Fibroblast of pulmonary artery (primary cell): ENCODE results near the gene ZNF555.

ENCODE experiments used
- DNase-seq: peaks from one replicate; pipeline ENCODE4 v3.0.0-alpha.2; 2010; ENCODE audit warnings: low read depth
- H3K4me3 ChIP-seq: replicated peaks from 2 replicates; pipeline ENCODE4 v1.5.1; 2011; ENCODE audit warnings: low read depth, mild to moderate bottlenecking, control low read depth, low read length, moderate library complexity
- TF ChIP-seq, protein P1 (sequence below): IDR thresholded peaks from 2 replicates; pipeline ENCODE4 v1.5.1; 2011; ENCODE audit warnings: mild to moderate bottlenecking, control low read depth, low read length, inconsistent platforms; ENCODE audit errors: missing control alignments

The ZNF555 gene

DNA sequence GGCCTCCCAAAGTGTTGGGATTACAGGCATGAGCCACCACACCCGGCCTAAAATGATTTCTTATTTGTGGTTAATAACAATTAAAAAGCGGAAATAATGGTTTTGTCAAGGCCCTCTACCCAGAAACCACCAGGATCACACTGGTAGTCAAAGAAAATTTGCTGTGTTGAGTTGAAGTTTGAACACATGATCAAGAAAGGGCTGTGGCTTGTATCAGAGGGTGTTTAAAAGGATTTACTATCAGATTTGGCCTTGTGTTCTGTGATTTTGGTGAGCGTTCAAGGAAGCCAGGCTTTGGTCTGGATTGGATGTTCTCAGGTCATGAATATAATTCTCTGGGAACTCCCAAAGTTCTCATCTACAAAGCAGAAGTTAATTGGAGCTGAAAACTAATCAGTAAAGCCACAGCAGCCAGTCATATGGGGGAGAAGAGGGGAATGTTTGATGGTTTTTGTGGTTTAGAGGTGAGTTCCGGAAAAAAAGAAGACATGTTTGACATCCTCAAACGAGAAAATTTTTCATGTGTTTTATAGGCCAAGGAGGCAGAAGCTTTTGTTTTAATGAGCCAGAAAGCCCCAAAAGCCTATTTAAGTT, 15.3 kb downstream of the ZNF555 start:
- DNase-seq: no peak
- H3K4me3 ChIP-seq: no peak overlapping the region
- TF ChIP-seq, protein P1, sequence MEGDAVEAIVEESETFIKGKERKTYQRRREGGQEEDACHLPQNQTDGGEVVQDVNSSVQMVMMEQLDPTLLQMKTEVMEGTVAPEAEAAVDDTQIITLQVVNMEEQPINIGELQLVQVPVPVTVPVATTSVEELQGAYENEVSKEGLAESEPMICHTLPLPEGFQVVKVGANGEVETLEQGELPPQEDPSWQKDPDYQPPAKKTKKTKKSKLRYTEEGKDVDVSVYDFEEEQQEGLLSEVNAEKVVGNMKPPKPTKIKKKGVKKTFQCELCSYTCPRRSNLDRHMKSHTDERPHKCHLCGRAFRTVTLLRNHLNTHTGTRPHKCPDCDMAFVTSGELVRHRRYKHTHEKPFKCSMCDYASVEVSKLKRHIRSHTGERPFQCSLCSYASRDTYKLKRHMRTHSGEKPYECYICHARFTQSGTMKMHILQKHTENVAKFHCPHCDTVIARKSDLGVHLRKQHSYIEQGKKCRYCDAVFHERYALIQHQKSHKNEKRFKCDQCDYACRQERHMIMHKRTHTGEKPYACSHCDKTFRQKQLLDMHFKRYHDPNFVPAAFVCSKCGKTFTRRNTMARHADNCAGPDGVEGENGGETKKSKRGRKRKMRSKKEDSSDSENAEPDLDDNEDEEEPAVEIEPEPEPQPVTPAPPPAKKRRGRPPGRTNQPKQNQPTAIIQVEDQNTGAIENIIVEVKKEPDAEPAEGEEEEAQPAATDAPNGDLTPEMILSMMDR: no peak

DNA sequence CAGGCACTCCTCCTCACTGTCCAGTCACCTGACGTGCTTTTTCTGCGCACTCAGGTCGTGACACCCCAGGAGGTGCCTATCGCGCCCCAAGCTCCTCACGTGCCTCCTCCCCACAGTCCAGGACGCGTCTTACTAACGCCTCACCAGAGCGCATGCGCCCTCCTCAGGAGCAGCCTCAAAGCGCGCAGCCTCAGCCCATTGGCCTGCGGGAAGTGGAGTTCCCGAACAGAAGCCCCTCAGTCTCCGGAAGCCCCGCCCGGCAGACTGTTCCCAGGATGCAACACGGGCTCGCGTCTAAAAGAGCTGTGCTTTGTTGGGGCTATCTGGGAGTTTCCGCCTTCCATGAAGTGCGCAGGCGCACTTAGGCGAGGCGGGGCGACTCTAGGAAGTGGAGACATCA, 17.6 kb downstream of the ZNF555 start:
- H3K4me3 ChIP-seq: no peak overlapping the region
- no peak for DNase-seq
- TF ChIP-seq, protein P1: no peak

DNA sequence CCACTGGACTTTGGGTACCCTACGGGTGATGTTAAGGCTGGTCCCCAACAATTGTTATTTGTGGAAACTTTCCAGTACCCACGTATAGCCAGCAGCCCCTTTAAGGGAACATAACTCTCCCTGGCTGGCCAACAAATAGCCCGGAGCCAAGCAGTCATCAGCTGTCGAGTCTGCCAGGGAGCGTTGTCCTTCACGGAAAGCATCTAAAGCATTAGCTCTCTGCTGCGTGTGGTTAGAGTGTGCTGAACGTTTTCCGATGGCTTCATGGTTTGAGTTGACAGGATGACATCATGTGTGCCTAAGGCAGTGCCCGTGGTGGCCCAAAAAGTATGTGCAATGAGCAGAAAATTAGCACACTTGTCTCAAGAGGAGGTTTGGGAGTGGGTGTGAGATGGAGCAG, 22.5 kb downstream of the ZNF555 start:
- TF ChIP-seq, protein P1: no peak
- no peak overlapping the region for H3K4me3 ChIP-seq
- no peak for DNase-seq

DNA sequence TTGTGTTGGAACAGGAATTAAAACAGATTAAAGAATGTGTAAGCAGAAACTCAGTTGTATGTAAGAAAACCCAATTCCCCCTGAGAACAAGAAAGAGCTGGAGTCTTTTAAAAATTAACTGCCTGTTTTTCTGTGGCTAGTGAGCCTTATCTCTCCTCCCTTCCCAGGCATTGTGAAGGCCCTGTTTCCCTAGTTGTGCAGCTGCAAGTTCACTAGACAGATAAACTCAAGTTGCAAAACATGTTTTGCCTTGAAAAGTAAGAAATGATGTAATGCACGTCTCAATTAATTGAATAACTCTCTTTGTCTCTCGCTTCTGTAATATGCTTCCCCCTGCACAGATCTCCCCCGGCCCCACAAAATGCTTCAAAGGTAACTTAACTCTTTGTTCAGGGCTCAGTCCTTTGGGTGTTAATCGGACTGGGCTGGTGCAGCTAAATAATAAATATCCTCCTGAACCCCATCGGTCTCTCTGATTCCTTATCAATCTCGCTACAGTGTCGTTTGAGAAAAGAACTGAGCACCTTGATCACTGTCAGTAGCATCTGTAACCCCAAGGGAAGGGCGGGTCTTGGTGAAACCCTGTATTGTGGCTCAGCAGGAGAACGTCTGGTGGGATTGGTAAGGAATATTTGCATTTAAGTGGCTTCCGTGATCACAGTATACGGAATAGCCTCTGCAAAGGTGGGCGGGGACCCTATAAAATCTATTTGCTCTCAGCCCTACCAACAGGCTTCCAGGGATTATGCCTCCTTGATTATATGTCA, 24.2 kb downstream of the ZNF555 start:
- no peak overlapping the region for H3K4me3 ChIP-seq
- TF ChIP-seq, protein P1: no peak
- DNase-seq: no peak

DNA sequence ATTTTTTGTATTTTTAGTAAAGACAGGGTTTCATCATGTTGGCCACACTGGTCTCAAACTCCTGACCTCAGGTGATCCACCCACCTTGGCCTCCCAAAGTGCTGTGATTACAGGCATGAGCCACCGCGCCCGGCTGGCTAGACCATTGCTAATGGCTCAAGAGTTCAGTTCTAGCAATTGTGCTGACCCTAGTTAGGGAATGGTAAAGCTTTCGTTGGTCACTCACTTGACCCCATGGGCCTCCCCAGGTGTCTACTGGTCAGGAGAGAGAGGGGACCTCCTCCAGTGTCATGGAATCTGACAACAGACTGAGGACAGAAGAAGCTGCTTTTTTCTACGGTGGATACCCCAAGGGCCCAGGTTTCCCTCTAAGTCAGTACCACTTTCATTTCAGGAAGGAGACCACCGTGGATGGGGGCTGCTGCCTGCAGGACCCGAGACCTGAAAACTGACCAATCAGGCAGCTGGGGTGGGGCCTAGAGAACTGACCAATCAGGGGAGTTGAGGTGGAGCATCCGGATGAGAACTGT, 25.3 kb downstream of the ZNF555 start:
- no peak for DNase-seq
- TF ChIP-seq, protein P1: no peak
- no peak overlapping the region for H3K4me3 ChIP-seq

DNA sequence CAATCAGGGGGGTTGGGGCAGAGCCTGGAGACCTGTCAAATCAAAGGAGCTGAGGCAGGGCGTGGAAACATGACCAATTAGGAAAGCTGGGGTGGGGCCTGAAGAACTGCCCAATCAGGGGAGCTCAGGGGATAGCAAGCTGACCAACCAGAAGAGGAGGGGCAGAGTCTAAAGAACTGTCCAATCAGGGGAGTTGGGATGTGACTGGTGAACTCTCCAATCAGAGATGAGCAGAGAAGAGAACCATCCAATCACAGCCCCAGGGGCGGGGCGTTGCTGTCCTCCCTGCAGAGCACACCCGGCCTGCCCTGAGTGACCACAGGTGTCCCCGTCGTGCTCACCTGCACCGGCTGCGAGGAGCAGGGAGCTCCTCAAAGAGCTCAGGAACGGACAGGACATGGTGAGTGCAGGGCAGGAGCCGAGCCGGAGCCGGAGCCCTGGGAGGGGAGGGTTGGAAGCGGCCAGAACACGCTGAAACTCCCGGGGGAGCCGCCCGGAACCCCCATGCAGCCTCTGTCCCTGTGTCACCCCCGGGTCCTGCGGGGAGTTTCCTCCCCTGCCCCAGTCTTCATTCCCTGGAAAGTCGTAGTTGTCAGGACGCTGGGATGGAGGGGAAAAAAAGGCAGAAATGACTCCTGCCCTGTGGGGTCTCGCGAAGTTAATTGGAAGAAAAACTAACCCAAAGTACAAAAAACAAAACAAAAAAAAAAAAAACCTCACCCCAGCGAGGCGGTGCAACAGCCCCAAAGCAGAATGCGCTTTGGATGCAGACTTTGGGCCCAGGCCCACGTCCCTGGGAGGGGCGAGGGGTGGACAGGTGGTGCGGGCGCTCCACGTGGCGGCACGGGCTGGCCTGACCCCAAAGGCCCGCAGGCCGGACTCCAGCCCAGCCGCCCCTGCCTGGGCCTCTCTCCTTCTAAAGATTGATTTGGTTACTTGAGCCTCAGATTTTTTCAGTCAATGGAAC, 26.0 kb downstream of the ZNF555 start, which contains the start of gene ZNF556:
Gene ZNF556 (plus strand): TSS at position 311 of the 967 bp plus-strand sequence. CDS start 87 bp downstream, at position 398.
- DNase-seq: no peak
- TF ChIP-seq, protein P1: no peak
- H3K4me3 ChIP-seq: no peak within 1 kb of the TSS
